Measurements from ENCODE around the gene MED25.

MED25 gene

DNA sequence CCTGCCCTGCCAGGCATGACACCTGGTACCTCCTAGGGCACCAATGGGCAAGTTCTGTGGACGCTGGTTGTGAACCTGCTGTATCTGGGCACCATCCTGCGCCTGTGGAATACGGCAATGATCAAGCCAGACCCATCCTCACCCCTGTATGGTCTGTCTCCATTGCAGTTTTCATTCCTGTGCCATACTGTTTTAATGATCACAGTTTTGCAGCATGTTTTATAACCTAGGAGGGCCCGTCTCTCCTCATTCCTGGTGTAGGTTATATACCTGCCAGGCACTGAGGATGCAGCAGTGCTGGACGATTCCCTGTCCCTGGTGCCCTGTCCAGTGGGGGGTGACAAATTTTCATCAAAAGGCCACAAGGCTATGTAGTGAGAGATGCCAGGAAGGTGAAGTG is 65.0 kb downstream of the MED25 start:
- no peaks in the 10 kb centered on the region for H3K27me3 ChIP-seq (ENCODE audit: control insufficient read depth, insufficient read depth, low read length)
- peaks cover 76% of the 10 kb centered on the region for H3K36me3 ChIP-seq (ENCODE audit: control insufficient read depth, insufficient read depth, low read length)
- H3K9ac ChIP-seq (ENCODE audit: low read length): no peak overlapping the region
- no peak overlapping the region for H3K27ac ChIP-seq (ENCODE audit: low read depth, low read length)
- no peaks in the 10 kb centered on the region for H3K9me3 ChIP-seq (ENCODE audit: control insufficient read depth, insufficient read depth, low read depth, low read length)
- peaks cover 8% of the 10 kb centered on the region; the same call in 1 of the 2 replicates for H3K4me1 ChIP-seq (ENCODE audit: control insufficient read depth, insufficient read depth, low read length)
- H3K4me3 ChIP-seq (ENCODE audit: low read depth, low read length): no peak overlapping the region

DNA sequence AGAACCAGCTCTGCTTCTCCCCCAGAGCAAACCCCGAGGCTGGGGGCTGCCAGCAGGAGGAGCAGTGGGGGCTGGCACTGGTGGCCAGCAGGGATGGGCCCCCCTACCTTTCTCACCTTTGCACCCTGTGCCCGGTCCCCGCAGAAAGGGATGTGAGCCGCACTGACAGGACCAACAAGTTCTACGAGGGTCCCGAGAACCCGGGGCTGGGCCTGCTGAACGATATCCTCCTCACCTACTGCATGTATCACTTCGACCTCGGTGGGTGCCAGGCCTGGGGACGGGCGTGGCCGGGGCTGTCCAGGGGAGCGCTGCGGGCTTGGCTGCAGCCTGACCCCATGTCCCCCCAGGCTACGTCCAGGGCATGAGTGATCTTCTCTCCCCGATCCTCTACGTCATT is 66.0 kb downstream of the MED25 start:
- Histone ChIP-seq H3K36me3 (ENCODE audit: control insufficient read depth, insufficient read depth, low read length) (peaks cover 72% of the 10 kb centered on the region), H3K27me3 (ENCODE audit: control insufficient read depth, insufficient read depth, low read length) (peaks cover 1% of the 10 kb centered on the region; the same call in 1 of the 2 replicates), H3K4me3 (ENCODE audit: low read depth, low read length) (no peak overlapping the region), H3K4me1 (ENCODE audit: control insufficient read depth, insufficient read depth, low read length) (peaks cover under 1% of the 10 kb centered on the region; the same call in 1 of the 2 replicates), H3K9ac (ENCODE audit: low read length) (no peak overlapping the region), H3K27ac (ENCODE audit: low read depth, low read length) (no peak overlapping the region), H3K9me3 (ENCODE audit: control insufficient read depth, insufficient read depth, low read depth, low read length) (no peaks in the 10 kb centered on the region)

DNA sequence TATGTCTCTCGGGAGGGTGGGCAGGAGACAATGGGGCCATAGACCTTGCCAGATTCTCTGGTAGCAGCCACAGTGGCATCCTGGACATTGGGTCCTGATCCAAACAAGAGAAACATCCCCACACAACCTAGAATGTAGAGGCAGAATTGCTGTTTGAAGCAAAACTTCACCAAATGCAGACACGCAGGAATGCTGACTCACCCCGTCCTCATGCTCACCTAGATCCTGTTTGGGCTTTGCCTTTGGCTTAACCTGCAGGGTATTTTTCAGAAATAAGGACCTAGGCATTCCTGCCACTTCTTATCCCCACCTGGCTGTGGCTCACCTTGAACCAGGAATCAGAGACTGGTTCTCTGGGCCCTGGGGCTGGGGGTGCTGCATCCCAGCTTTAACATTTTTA is 66.7 kb downstream of the MED25 start:
- no peak overlapping the region for H3K9ac ChIP-seq (ENCODE audit: low read length)
- no peak overlapping the region for H3K4me3 ChIP-seq (ENCODE audit: low read depth, low read length)
- H3K9me3 ChIP-seq (ENCODE audit: control insufficient read depth, insufficient read depth, low read depth, low read length): no peaks in the 10 kb centered on the region
- no peak overlapping the region for H3K27ac ChIP-seq (ENCODE audit: low read depth, low read length)
- H3K36me3 ChIP-seq (ENCODE audit: control insufficient read depth, insufficient read depth, low read length): peaks cover 67% of the 10 kb centered on the region
- peaks cover 7% of the 10 kb centered on the region; the same call in 1 of the 2 replicates for H3K27me3 ChIP-seq (ENCODE audit: control insufficient read depth, insufficient read depth, low read length)
- H3K4me1 ChIP-seq (ENCODE audit: control insufficient read depth, insufficient read depth, low read length): no peaks in the 10 kb centered on the region
